ENCODE results near the gene NFIC.

- TF ChIP-seq, protein P1, sequence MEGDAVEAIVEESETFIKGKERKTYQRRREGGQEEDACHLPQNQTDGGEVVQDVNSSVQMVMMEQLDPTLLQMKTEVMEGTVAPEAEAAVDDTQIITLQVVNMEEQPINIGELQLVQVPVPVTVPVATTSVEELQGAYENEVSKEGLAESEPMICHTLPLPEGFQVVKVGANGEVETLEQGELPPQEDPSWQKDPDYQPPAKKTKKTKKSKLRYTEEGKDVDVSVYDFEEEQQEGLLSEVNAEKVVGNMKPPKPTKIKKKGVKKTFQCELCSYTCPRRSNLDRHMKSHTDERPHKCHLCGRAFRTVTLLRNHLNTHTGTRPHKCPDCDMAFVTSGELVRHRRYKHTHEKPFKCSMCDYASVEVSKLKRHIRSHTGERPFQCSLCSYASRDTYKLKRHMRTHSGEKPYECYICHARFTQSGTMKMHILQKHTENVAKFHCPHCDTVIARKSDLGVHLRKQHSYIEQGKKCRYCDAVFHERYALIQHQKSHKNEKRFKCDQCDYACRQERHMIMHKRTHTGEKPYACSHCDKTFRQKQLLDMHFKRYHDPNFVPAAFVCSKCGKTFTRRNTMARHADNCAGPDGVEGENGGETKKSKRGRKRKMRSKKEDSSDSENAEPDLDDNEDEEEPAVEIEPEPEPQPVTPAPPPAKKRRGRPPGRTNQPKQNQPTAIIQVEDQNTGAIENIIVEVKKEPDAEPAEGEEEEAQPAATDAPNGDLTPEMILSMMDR (IDR thresholded peaks at IDR 0.05; ENCODE audit: low read length) = no peak
- TF ChIP-seq EZH2 (IDR thresholded peaks at IDR 0.05; ENCODE audit: borderline replicate concordance, low read length) = no peak
Observed at GRCh38 chr19:3506384-3507340, 140.3 kb downstream of the NFIC start.

Measured in OCI-LY1 (cell line).